Measurements from ENCODE around the gene M1AP. TPM values are rescaled to one million over a fixed set of nuclear protein-coding genes. Genes with fewer than 3 reads are reported as not detected.

M1AP gene
- total and polyA plus RNA-seq, 2 of the 8 experiments (the other 6 are each of a cell fraction or from before 2014, with no cell fraction given): 4.8 TPM

DNA sequence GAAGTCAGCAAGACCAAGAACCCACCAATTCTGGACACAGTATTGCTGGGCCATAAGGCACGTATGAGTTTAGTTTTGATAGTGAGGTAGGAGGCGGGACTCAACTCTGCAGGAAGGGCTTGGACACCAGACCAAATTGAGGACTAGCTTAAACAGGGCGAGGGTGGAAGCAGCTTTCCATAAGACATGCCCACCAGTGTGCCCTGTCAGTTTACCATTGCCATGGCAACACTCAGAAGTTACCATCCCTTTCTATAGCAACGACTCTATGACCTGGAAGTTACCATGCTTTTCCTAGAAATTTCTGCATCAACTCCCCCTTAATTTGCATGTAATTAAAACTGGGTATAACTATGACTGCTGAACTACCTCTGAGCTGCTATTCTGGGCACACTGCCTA, 2.8 kb downstream of the M1AP start:
- no peak overlapping the region for H3K18ac ChIP-seq (ENCODE audit: extremely low read depth, low read length)
- H3K4me3 ChIP-seq (ENCODE audit: extremely low read depth in 1 of 4, insufficient read depth in 2 of 4, low read depth in 3 of 4, low read length in 4 of 4): no peak overlapping the region
- H4K91ac ChIP-seq (replicated peaks; ENCODE audit: insufficient read length, low read length): no peak overlapping the region
- no peaks in the 10 kb centered on the region for H4K20me1 ChIP-seq (replicated peaks in 1 of 2; ENCODE audit: control insufficient read depth in 1 of 2, insufficient read depth in 2 of 2, low read length in 2 of 2)
- no peaks in the 10 kb centered on the region for H3K36me3 ChIP-seq (ENCODE audit: control insufficient read depth in 2 of 4, insufficient read depth in 4 of 4, low read length in 3 of 4)
- no peak overlapping the region for H3K23ac ChIP-seq (ENCODE audit: insufficient read length)
- no peak overlapping the region for H2BK15ac ChIP-seq (ENCODE audit: low read length)
- peaks cover 0 to 7% (median 1%) of the 10 kb centered on the region in 4 experiments; a peak in 4 of 7 replicates for H3K27me3 ChIP-seq (replicated peaks in 1 of 4; ENCODE audit: control insufficient read depth in 3 of 4, extremely low read depth in 1 of 4, insufficient read depth in 3 of 4, low read length in 3 of 4)
- no peak overlapping the region for H4K5ac ChIP-seq (ENCODE audit: insufficient read length, low read depth, low read length)
- H3K56ac ChIP-seq (replicated peaks; ENCODE audit: insufficient read length, low read depth, low read length): no peak overlapping the region
- no peak overlapping the region for H3K4ac ChIP-seq (replicated peaks; ENCODE audit: insufficient read length, low read depth, low read length)
- no peaks in the 10 kb centered on the region for H3K79me1 ChIP-seq (ENCODE audit: low read depth, low read length)
- no peak overlapping the region for H2BK12ac ChIP-seq (ENCODE audit: low read depth, low read length)
- H2BK20ac ChIP-seq (ENCODE audit: low read length): no peak overlapping the region
- no peak overlapping the region for H2BK5ac ChIP-seq (ENCODE audit: low read depth, low read length)
- no peak overlapping the region for H3K4me2 ChIP-seq (ENCODE audit: insufficient read depth in 1 of 2, low read depth in 2 of 2, low read length in 2 of 2)
- H3K9ac ChIP-seq (replicated peaks in 1 of 4; ENCODE audit: extremely low read depth in 1 of 4, low read depth in 3 of 4, low read length in 3 of 4): no peak overlapping the region
- H3K79me2 ChIP-seq (ENCODE audit: control insufficient read depth in 1 of 2, insufficient read depth in 2 of 2, low read length in 2 of 2): no peaks in the 10 kb centered on the region
- no peak overlapping the region for H4K8ac ChIP-seq (ENCODE audit: extremely low read depth, insufficient read depth, low read length)
- H3K4me1 ChIP-seq (replicated peaks in 1 of 4; ENCODE audit: control insufficient read depth in 3 of 4, insufficient read depth in 4 of 4, low read length in 3 of 4): peaks cover 0 to 4% (median 0%) of the 10 kb centered on the region in 4 experiments; a peak in 2 of 7 replicates
- peak; percentile 28 for FAIRE-seq
- H2AK5ac ChIP-seq (ENCODE audit: low read depth, low read length): no peak overlapping the region
- 76% methylated on average over 4 of the region's 4 CpGs; no CpG with 5 or more reads in 1 of the 2 experiments for WGBS, 2 experiments (ENCODE audit: extremely low coverage in 1 of 2, insufficient coverage in 1 of 2, insufficient read length in 1 of 2, insufficient replicate concordance in 2 of 2, low coverage in 1 of 2, low lambda C conversion rate in 2 of 2, missing lambda C conversion rate in 1 of 2)
- H3K9me3 ChIP-seq (ENCODE audit: insufficient read depth in 2 of 2, low read depth in 1 of 2, low read length in 1 of 2): no peaks in the 10 kb centered on the region
- H2AFZ ChIP-seq (ENCODE audit: low read length): no peak overlapping the region
- H3K14ac ChIP-seq (ENCODE audit: insufficient read length): no peak overlapping the region
- H3K27ac ChIP-seq (ENCODE audit: low read depth, low read length): no peak overlapping the region
- TF ChIP-seq POLR2AphosphoS5 (IDR thresholded peaks at IDR 0.05; ENCODE audit: low read depth, low read length): no peak
- no peak for TF ChIP-seq BRCA1 (IDR thresholded peaks at IDR 0.05; ENCODE audit: low read depth, low read length)
- TF ChIP-seq CBX8 (IDR thresholded peaks at IDR 0.05; ENCODE audit: borderline replicate concordance, low read depth, low read length): no peak
- no peak for TF ChIP-seq SP1 (IDR thresholded peaks at IDR 0.05; ENCODE audit: low read depth, low read length)
- no peak for TF ChIP-seq GABPA (IDR thresholded peaks at IDR 0.05; ENCODE audit: borderline replicate concordance, insufficient read depth, low read length)
- TF ChIP-seq RFX5 (IDR thresholded peaks at IDR 0.05; ENCODE audit: borderline replicate concordance, low read depth, low read length): no peak
- no peak for TF ChIP-seq BCL11A (IDR thresholded peaks at IDR 0.05; ENCODE audit: low read depth in 2 of 2, low read length in 2 of 2)
- TF ChIP-seq YY1 (IDR thresholded peaks at IDR 0.05; ENCODE audit: low read depth, low read length): no peak
- TF ChIP-seq TBP (IDR thresholded peaks at IDR 0.05; ENCODE audit: low read depth, low read length): no peak
- TF ChIP-seq GTF2F1 (IDR thresholded peaks at IDR 0.05; ENCODE audit: borderline replicate concordance, low read depth, low read length): no peak
- no peak for DNase-seq (ENCODE audit: low read depth in 1 of 2, low spot score in 2 of 2)
- H2BK120ac ChIP-seq (replicated peaks; ENCODE audit: low read depth, low read length): no peak overlapping the region
- CTCF ChIA-PET (ENCODE audit: partially characterized antibody): interaction anchor here (0.6 to 1.7 kb wide), 7 partner anchors 11 to 384 kb away, joined by 3 to 6 read pairs (median 3); no protein-coding TSS in a partner anchor
- no peaks in the 10 kb centered on the region; the same call in 1 of the 2 replicates for H3K23me2 ChIP-seq (ENCODE audit: low read depth, low read length)
- POLR2A ChIA-PET (ENCODE audit: partially characterized antibody): interaction anchor here (1.3 kb wide), 1 partner anchor 9 kb away, joined by 3 read pairs; the partner anchor contains the start of gene SEMA4F
